ENCODE results near the gene ADGRL4. TPM values are rescaled to one million over a fixed set of nuclear protein-coding genes. Genes with fewer than 3 reads are reported as not detected.
"Not testable (repeated sequence)": the region's sequence is repeated elsewhere in the genome, so short reads cannot be mapped to it uniquely, and the experiment has no call there.

Gene ADGRL4
- total and polyA plus RNA-seq, 3 donors from 2014 or later: 7.9 to 17.2 (median 10.2) TPM

GRCh38 chr1:78996791-78997190 lies 9.7 kb downstream of the ADGRL4 start:
- intact Hi-C loops (cut with DNase I; ENCODE audit: low total_unique reads): no loop called here

GRCh38 chr1:78987042-78987441 lies 19.5 kb downstream of the ADGRL4 start:
- Histone ChIP-seq H3K27me3 (no peaks in the 10 kb centered on the region), H3K27ac (no peak overlapping the region), H3K4me1 (no peaks in the 10 kb centered on the region), H3K9me3 (no peaks in the 10 kb centered on the region), H3K4me3 (no peak overlapping the region), H3K36me3 (ENCODE audit: low read depth, missing control alignments) (no peaks in the 10 kb centered on the region)
- intact Hi-C loops (cut with DNase I; ENCODE audit: low total_unique reads): no loop called here
- TF ChIP-seq CTCF (IDR thresholded peaks at IDR 0.05) (no peak), POLR2A (IDR thresholded peaks at IDR 0.05) (no peak)
- 61 to 81% methylated on average over 2 of the region's 2 CpGs for WGBS, 2 donors
- no peak for DNase-seq

More at GRCh38 chr1:78996791-78997190, 9.7 kb downstream of the ADGRL4 start:
- Histone ChIP-seq H3K36me3 (ENCODE audit: low read depth, missing control alignments) (no peaks in the 10 kb centered on the region), H3K27ac (no peak overlapping the region), H3K4me3 (no peak overlapping the region), H3K4me1 (no peaks in the 10 kb centered on the region), H3K27me3 (no peaks in the 10 kb centered on the region), H3K9me3 (no peaks in the 10 kb centered on the region)
- no peak for TF ChIP-seq POLR2A (IDR thresholded peaks at IDR 0.05)
- TF ChIP-seq CTCF (IDR thresholded peaks at IDR 0.05): no peak
- 73 to 92% methylated on average over 1 of the region's 1 CpG for WGBS, 2 donors
- no peak for DNase-seq

GRCh38 chr1:78980511-78980910 lies 26.0 kb downstream of the ADGRL4 start:
- DNase-seq: no peak
- no peaks in the 10 kb centered on the region for H3K4me1 ChIP-seq
- no peak overlapping the region for H3K27ac ChIP-seq
- intact Hi-C loops (cut with DNase I; ENCODE audit: low total_unique reads): no loop called here
- H3K36me3 ChIP-seq (ENCODE audit: low read depth, missing control alignments): no peaks in the 10 kb centered on the region
- H3K9me3 ChIP-seq: peaks cover 3% of the 10 kb centered on the region
- TF ChIP-seq POLR2A (IDR thresholded peaks at IDR 0.05) (no peak), CTCF (IDR thresholded peaks at IDR 0.05) (no peak)
- H3K4me3 ChIP-seq: no peak overlapping the region
- 62 to 65% methylated on average over 3 of the region's 3 CpGs for WGBS, 2 donors
- no peaks in the 10 kb centered on the region for H3K27me3 ChIP-seq

GRCh38 chr1:78972723-78973122 lies 33.8 kb downstream of the ADGRL4 start:
- intact Hi-C loops (cut with DNase I; ENCODE audit: low total_unique reads): no loop called here

GRCh38 chr1:78967091-78967490 lies 39.4 kb downstream of the ADGRL4 start:
- H3K4me1 ChIP-seq; H3K9me3 ChIP-seq; intact Hi-C loops (cut with DNase I; ENCODE audit: low total_unique reads); H3K27ac ChIP-seq; DNase-seq; H3K4me3 ChIP-seq; H3K27me3 ChIP-seq; H3K36me3 ChIP-seq (ENCODE audit: low read depth, missing control alignments): not testable (repeated sequence)

More at GRCh38 chr1:78972723-78973122, 33.8 kb downstream of the ADGRL4 start:
- WGBS, 2 donors: 82% methylated on average over 2 of the region's 2 CpGs
- H3K36me3 ChIP-seq (ENCODE audit: low read depth, missing control alignments): no peaks in the 10 kb centered on the region
- H3K9me3 ChIP-seq: peaks cover 3% of the 10 kb centered on the region
- no peaks in the 10 kb centered on the region for H3K27me3 ChIP-seq
- DNase-seq: no peak
- TF ChIP-seq CTCF (IDR thresholded peaks at IDR 0.05) (no peak), POLR2A (IDR thresholded peaks at IDR 0.05) (no peak)
- no peaks in the 10 kb centered on the region for H3K4me1 ChIP-seq
- H3K27ac ChIP-seq: no peak overlapping the region
- no peak overlapping the region for H3K4me3 ChIP-seq
